Cardiac septum (tissue), 1 donor: ENCODE results near the gene CADM2. TPM values are rescaled to one million over a fixed set of nuclear protein-coding genes. Genes with fewer than 3 reads are reported as not detected.
"Not testable (repeated sequence)": the region's sequence is repeated elsewhere in the genome, so short reads cannot be mapped to it uniquely, and the experiment has no call there.

Experiments
- DNase-seq: peaks from one replicate; pipeline ENCODE4 v3.0.0-alpha.2; 2020; ENCODE audit warnings: low spot score
- intact Hi-C: fragments of 100-400 bp; cut with DNase I; formaldehyde crosslinking; loops from one replicate; pipeline ENCODE4 v1.14.0; 2022
- microRNA-seq: library from miRNA; unstranded; fragments of <30 nt; microRNA quantifications from one replicate; pipeline ENCODE4 v1.2.0, GENCODE V29; 2020
- total RNA-seq: library from RNA; stranded (reverse); fragmentation: NEBNext Ultra II Directional; extraction: Animal tissue kit (Norgen Biotek cat#: 25700); gene quantifications from one replicate; pipeline ENCODE4 v1.2.1, GENCODE V29; 2021
- donor health status: DM: no; HTN: no; CAD: no.

CADM2 gene
- total RNA-seq, 1 donor from 2014 or later: 0.65 TPM

DNA sequence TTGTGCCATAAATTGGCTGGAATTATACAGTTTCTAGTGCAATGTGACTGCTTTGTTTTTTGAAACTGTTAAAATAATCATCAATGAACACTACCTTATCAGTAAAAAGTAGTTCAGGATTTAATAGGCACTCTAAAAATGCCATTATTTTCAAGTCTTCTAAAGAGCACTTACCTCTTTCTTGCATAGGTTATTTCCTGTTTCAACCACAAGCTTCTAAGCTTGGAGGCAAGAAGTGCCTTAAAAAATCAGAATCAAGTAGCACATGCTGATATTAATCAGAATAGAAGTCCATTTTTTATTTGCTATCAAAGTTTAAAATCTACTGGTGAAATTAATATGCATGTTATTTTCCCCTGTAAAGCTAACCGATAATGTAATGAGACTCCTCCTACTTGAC is 991.6 kb downstream of the CADM2 start:
- DNase-seq: no peak
- intact Hi-C loops: no loop called here

DNA sequence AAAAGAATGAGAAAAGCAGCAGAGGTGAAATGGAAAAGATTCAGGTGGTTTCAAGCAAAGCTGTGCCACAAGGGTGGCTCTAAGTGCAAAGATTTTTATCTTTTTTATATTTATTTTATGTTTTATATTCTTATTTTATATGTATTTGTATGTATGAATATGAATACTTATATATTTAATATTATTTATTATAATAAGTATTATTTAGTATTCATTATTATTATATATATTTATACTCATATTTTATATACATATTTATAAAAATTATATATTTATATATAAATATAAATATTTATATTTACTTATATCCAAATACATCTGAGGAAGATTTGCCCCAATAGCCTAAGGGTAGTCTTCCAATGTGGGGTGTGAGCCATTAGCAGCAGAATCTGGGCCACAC is 1002.0 kb downstream of the CADM2 start:
- intact Hi-C loops: no loop called here
- no peak for DNase-seq

DNA sequence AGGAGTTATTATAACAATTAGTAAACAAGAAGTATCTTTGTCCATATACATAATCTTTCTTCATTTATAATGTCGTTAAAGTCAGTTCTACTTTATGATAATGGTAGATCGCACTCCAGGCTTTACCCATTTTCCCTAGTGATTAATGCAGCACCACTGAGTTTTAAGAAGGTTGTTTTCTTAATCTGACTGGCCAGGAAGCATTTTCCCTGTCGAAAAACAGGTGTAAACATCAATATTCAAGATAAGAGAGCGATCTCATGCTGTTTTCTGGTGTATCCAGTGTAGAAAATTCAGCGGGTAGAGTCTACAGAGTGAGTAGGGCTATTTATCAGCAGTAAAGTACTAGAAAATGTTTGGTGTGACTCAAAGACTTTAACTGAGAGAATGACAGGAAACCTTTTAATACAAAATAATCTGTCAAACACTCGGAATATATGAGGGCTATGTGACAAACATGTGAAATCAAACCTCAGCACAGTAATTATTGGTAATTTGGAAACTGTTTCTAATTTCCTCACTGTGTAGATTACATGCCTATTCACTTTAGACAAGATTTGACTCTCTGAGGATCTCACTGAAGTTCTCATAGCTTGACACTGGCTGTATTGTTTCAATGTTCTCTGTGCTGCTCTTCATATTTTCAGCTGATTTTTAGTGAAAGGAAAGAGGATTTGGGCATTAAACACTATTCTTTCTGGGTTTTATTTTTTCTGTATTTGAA is 1019.0 kb downstream of the CADM2 start:
- no peak for DNase-seq
- intact Hi-C loops: no loop called here

DNA sequence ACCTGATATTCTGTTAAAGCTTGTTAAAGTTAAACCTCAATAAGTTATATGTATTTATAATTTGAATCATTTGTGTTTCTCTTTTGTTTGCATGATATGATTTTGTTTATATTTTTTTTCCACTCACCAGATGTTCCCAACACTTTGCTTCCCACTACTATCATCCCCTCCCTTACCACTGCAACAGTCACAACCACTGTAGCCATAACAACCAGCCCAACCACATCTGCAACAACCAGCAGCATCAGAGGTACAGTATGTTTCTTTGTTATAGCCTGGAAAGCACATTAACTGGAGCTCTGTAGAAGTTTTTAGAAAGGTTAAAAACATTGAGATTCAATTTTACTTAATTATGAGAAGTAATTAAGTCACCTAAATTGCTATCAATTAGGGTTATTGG is 1020.2 kb downstream of the CADM2 start:
- no peak for DNase-seq
- intact Hi-C loops: no loop called here

DNA sequence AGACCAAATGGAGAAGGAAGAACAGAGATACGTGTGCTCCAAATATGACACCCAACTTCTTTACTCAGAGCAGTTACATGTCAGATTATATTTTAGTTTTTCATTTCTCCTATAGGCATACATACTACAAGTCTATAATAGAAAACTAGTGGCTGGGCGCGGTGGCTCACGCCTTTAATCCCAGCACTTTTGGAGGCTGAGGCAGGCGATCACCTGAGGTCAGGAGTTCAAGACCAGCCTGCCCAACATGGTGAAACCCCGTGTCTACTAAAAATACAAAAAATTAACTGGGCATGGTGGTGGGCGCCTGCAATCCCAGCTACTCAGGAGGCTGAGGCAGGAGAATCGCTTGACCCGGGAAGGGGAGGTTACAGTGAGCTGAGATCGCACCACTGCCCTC is 1030.8 kb downstream of the CADM2 start:
- DNase-seq, intact Hi-C loops: not testable (repeated sequence)

DNA sequence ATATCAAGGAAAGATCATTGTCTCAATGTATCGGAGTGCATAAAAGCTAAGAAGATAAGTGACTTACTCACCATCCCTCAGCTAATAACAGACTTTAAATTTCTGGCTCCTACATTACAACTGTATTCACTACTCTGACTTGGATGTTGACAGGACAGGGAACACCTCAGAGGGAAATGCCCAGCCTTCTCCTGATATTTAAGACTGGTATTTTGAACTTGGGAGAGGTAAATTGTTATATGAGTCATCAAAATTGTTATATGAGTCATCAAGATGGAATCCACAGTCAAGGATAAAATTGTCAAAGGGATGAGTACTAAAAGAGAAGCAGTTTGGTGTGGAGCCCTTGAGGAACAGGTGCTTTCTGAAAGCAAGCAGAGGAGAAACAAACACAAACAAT is 1070.8 kb downstream of the CADM2 start:
- no peak for DNase-seq
- intact Hi-C loops: no loop called here

DNA sequence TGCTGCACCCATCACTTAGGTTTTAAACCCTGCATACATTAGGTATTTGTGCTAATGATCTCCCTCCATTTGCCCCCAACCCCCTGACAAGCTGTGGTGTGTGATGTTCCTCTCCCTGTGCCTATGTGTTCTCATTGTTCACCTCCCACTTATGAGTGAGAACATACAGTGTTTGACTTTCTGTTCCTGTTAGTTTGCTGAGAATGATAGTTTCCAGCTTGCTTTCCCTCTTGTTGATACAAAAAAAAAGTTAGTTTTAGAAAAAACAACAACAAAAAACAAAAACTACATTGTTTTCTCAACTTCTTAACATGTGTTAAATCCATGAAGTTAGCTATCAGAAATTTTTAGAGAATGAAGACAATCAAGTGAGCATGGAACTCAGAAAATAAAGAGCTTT is 1079.1 kb downstream of the CADM2 start:
- DNase-seq: no peak
- intact Hi-C loops: no loop called here

DNA sequence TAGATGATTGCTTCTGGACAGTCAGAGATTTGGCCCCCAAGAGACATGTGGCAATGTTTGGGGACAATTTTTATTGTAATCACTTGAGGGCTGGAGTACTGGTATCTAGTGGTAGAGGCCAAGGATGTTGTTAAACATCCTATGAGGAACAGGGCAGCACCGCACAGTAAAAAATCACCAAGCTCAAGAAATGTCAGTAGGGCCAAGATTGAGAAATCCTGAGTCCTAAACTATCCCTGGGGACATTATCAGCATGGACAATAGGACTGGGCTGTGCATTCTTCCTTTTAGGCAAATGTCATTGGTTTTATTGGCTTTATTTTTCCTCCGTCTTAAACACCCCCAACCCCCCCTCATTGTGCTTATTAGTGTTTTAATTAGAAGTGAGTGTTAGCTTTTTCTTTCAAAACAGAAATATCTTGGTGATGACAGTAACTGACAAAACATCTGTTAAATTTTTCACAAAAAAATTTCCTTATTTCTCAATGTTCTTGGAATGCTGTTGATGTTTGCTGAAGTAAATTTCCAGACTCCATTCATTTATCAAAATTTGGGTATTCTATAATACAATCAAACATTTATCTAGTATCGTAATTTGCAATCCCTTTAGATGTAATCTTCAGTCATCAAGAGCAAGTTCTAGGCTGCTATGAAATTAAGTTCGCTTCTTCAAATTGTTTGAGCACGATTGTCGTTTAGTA is 1087.8 kb downstream of the CADM2 start:
- intact Hi-C loops: no loop called here
- no peak for DNase-seq

DNA sequence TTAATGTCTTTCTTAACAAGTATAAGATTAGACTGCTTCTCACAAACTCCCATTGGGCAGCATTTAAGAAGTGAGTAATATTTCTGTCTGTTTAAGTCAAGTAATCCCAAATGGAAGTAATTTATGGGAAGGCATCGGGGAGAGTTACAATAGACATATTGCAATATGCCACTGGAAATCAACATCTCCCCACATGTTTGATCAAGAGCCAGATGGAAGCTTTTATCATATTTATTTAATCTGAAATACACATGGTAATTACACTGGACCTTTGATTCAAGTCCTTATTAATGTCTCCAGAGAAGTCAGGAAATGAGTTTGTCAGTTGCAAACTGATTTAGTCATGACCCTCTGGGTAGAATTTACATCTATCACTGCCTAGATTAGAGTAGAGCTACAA is 1088.4 kb downstream of the CADM2 start:
- no peak for DNase-seq
- intact Hi-C loops: no loop called here

DNA sequence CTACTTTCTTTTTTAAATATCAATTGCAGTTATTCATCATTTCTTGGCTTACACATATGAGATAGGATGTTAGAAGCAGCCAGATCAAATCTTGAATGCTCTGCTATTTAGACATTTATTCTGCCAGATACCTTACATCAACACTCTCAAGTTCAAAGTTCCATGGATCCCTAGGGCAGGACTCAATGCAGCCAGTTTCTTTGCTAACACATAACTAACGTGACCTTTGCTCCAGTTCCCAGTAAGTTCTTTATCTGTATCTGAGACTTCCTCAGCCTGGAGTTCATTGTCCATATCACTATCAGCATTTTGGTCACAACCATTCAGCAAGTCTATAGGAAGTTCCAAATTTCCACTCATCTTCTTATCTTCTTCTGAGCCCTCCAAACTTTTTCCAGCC is 1092.3 kb downstream of the CADM2 start:
- no peak for DNase-seq
- intact Hi-C loops: no loop called here

DNA sequence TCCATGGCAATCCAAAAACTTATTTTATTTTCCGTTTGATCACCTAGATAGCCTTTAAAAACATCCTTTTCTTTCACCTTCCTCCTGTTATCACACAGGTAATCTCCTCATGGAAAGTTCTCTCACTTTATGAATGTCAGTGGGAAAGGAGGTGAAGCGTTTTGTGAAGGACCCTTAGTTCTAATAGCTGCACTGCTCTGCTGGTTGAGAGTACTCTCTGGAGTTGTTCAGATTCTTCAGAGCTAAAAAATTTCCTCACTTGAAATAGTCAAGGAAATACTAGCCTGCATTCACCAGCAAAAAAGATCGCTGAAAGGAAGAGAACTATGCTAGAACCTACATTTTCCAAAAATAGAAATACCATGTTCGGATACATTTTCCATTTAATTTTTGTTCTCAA is 1097.2 kb downstream of the CADM2 start:
- no peak for DNase-seq
- intact Hi-C loops: no loop called here

DNA sequence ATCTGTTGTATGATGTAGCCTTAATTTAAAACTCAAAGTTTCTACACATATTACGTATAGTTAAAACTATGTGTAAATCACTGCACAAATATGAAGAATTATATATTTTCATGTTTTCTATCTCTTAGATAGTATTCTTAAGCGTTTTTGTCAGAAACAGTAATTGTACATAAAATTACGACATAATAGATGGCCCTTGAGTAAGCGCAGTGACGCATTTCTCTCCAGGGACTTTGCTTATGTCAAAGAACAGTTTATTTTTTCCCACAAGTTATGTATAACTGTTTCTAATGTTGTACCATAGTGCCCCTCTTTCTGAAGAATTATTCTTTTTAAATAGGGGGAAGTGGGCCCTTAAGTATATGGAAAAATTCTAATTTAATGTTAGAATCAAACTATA is 1098.2 kb downstream of the CADM2 start:
- DNase-seq: no peak
- intact Hi-C loops: no loop called here

DNA sequence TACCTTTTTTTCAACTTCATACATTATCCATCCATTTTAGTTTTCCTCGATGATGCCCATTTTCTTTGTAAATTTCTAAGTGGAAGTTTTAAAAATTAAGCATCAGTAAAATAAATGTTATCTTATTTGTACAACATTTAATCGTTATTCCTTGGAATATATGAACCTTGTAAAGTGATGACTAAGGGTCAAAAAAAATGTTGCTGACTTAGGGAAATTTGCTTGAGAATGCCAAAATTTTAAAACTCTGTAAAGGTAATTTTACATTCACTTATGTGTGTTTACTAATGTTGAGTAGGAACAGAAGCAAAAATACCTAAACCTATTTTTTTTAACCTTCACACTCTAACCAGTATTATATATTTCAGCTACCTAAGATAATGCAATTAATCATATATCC is 1115.0 kb downstream of the CADM2 start:
- intact Hi-C loops: no loop called here
- no peak for DNase-seq

DNA sequence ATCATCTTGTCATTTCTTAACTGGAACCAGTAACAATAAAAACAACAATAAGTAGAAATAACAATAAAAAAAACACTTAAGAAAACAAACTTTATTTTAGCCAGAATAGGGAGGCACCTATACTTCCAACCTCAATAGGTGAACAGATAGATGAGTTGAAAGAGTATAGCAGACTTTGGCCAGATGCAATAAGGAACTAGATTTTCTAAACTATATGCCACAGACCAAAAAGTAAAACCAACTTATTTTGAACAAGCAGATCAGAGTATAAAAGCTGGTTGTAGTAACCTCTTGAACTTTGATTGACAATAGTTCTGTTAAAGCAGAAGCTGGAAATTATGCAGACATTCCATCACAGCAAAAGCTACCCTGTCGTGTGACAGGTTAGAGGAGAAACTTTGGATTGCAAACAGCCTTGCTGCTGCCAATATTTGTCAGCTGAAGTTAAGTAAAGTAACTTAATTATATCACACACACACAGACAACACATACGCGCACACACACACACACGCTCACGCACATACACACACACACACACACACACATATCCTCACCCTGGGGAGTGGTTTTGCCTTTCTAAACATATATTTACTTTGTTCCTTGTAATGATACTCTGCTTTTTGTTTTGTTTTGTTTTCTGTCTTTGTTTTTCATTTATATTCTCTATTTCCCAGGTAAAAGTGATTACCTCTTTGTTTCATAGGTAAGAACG is 1128.5 kb downstream of the CADM2 start:
- intact Hi-C loops: no loop called here
- no peak for DNase-seq

DNA sequence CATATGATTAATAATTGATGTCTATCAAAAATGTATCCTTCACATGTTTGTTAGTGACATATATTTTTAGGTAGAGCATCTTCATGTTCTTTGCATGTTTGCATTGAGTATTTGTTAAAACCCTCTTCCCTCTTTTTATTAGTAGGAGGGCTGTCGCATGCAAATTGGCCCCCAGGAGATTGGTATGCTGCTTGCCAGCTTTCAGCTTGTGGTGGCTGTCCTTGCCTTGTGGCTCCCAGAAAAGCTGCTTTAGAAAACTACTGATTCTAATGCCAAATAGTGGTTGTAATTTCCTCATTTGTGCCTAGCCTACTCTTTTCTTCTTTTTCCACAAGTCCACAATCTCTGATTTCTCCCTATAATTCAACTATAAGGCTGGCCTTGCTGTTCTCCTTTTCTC is 1145.4 kb downstream of the CADM2 start:
- intact Hi-C loops: no loop called here
- no peak for DNase-seq

DNA sequence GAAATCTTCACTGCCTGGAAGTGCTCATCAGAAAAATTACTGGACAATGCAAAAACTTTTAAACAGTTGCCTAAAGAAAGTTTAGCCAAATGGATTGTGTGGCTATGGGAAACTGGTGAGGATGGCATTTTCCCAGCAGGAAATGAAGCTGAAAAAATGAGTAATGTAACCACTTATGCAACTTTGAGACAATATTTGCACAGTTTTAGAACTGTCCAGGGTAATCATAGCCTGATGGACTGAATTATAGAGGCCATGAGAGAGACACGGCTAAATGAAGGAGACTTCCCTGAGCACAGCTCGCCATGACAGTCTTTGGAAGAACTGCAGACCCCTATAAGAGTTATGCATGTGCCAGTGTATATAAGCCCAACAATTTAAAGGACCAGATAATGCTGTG is 1150.6 kb downstream of the CADM2 start:
- intact Hi-C loops: no loop called here

More for the DNA sequence above, 1150.6 kb downstream of the CADM2 start:
- no peak for DNase-seq

Small RNAs within 50 kb of the gene (microRNA-seq; reads per million reads assigned to microRNA genes)
- gene MIR5688: not detected
